Thoracic aorta (tissue), 2 donors: Measurements from ENCODE around the gene PLBD1. TPM values are rescaled to one million over a fixed set of nuclear protein-coding genes. Genes with fewer than 3 reads are reported as not detected.

Experiments
- ATAC-seq: fragments of 150-250 bp; one replicate; pipeline ENCODE4 v1.8.0; 2017; ENCODE audit warnings: low read depth; ENCODE audit not compliant: insufficient number of reproducible peaks, low FRiP score
- DNase-seq: peaks from one replicate; pipeline ENCODE4 v3.0.0-alpha.2; 2020; ENCODE audit warnings: low spot score
- H3K27ac ChIP-seq, 2 donors: fragments of 200-600 bp; sonication (generic); 1 replicate in 1 of 2; 2 replicates in 1 of 2; pipeline ENCODE4 v1.5.1; 2016; ENCODE audit warnings: mild to moderate bottlenecking in 2 of 2, moderate library complexity in 2 of 2
- H3K27me3 ChIP-seq: fragments of 200-600 bp; sonication (generic); replicated peaks from 2 replicates; pipeline ENCODE4 v1.6.0; 2016; ENCODE audit warnings: mild to moderate bottlenecking; ENCODE audit not compliant: insufficient read depth
- H3K36me3 ChIP-seq: fragments of 200-600 bp; sonication (generic); one replicate; pipeline ENCODE4 v1.5.1; 2016
- H3K4me1 ChIP-seq, 2 donors: fragments of 200-600 bp; sonication (generic); 1 replicate in 1 of 2; 2 replicates in 1 of 2; pipeline versions ENCODE4 v1.5.1 to v1.6.0; 2016; ENCODE audit warnings: low read depth in 2 of 2, mild to moderate bottlenecking in 1 of 2; ENCODE audit not compliant: control insufficient read depth in 1 of 2
- H3K4me3 ChIP-seq: fragments of 200-600 bp; sonication (generic); 2 replicates; pipeline ENCODE4 v1.5.1; 2016; ENCODE audit warnings: mild to moderate bottlenecking
- H3K9me3 ChIP-seq: fragments of 200-600 bp; sonication (generic); 2 replicates; pipeline ENCODE4 v1.5.1; 2016
- CTCF ChIP-seq: fragments of 200-600 bp; sonication (generic); IDR thresholded peaks from one replicate; pipeline ENCODE4 v1.5.1; 2019; ENCODE audit warnings: antibody characterized with exemption
- total RNA-seq, 2 donors: library from RNA; depleted of rRNA; stranded (reverse); fragments of >200 nt; gene quantifications; one replicate each; pipeline versions ENCODE4 v1.1.0 to v1.2.3, GENCODE V29; 2016

The PLBD1 gene
- total RNA-seq, 2 donors from 2014 or later, result 7.0 to 12.8 TPM

- Histone ChIP-seq H3K9me3 (peaks cover 8% of the 10 kb centered on the region), H3K36me3 (no peaks in the 10 kb centered on the region), H3K4me1 (peaks cover 8 to 12% of the 10 kb centered on the region in 2 donors), H3K27me3 (no peaks in the 10 kb centered on the region), H3K4me3 (no peak overlapping the region), H3K27ac (no peak overlapping the region)
- no peak for DNase-seq
- no peak for ATAC-seq
- no peak for TF ChIP-seq CTCF
These were observed 44.0 kb upstream of the PLBD1 start for GRCh38 chr12:14611640-14612203.

- peaks cover 37% of the 10 kb centered on the region for H3K9me3 ChIP-seq
These were observed 39.9 kb upstream of the PLBD1 start for GRCh38 chr12:14607568-14607967.

GRCh38 chr12:14605401-14605989 lies 37.8 kb upstream of the PLBD1 start:
- Histone ChIP-seq H3K4me3 (no peak overlapping the region), H3K9me3 (peaks cover 37% of the 10 kb centered on the region), H3K36me3 (no peaks in the 10 kb centered on the region), H3K27ac (no peak overlapping the region), H3K4me1 (no peaks in the 10 kb centered on the region), H3K27me3 (no peaks in the 10 kb centered on the region)
- TF ChIP-seq CTCF, result no peak
- ATAC-seq (no peak), DNase-seq (no peak)

More at GRCh38 chr12:14607568-14607967, 39.9 kb upstream of the PLBD1 start:
- H3K4me1 ChIP-seq, result peaks cover 0 to under 1% of the 10 kb centered on the region in 2 donors
- DNase-seq, result no peak
- H3K27ac ChIP-seq, result no peak overlapping the region
- no peak for ATAC-seq
- TF ChIP-seq CTCF, result no peak
- no peaks in the 10 kb centered on the region for H3K36me3 ChIP-seq
- H3K27me3 ChIP-seq, result no peaks in the 10 kb centered on the region
- no peak overlapping the region for H3K4me3 ChIP-seq

GRCh38 chr12:14601692-14602478 lies 34.2 kb upstream of the PLBD1 start:
- Histone ChIP-seq H3K9me3 (peaks cover 30% of the 10 kb centered on the region), H3K27me3 (no peaks in the 10 kb centered on the region), H3K36me3 (no peaks in the 10 kb centered on the region), H3K27ac (no peak overlapping the region), H3K4me3 (no peak overlapping the region), H3K4me1 (no peaks in the 10 kb centered on the region)
- ATAC-seq (no peak), DNase-seq (no peak)
- TF ChIP-seq CTCF, result no peak

GRCh38 chr12:14597480-14597879 lies 29.8 kb upstream of the PLBD1 start:
- H3K36me3 ChIP-seq, result no peaks in the 10 kb centered on the region
- no peak for ATAC-seq

More at GRCh38 chr12:14597480-14597879, 29.8 kb upstream of the PLBD1 start:
- no peak overlapping the region for H3K4me3 ChIP-seq
- no peaks in the 10 kb centered on the region for H3K9me3 ChIP-seq
- TF ChIP-seq CTCF, result no peak
- DNase-seq, result no peak
- no peaks in the 10 kb centered on the region for H3K27me3 ChIP-seq
- no peak overlapping the region for H3K27ac ChIP-seq
- no peaks in the 10 kb centered on the region for H3K4me1 ChIP-seq
